ENCODE measurements around the gene DTX4. TPM values are rescaled to one million over a fixed set of nuclear protein-coding genes. Genes with fewer than 3 reads are reported as not detected.

The DTX4 gene
- polyA plus RNA-seq, 1 donor from 2014 or later = 31.4 TPM

- H3K4me2 ChIP-seq (ENCODE audit: low read length) = no peak overlapping the region
- no peak for TF ChIP-seq POLR2AphosphoS5 (IDR thresholded peaks at IDR 0.05)
- no peak for TF ChIP-seq CTCF (IDR thresholded peaks at IDR 0.05; ENCODE audit: poor library complexity, severe bottlenecking)
- TF ChIP-seq TAF1 (IDR thresholded peaks at IDR 0.05; ENCODE audit: low read depth) = no peak
- TF ChIP-seq RAD21 (conservative IDR thresholded peaks at IDR 0.05) = no peak
- no peak for TF ChIP-seq MXI1 (conservative IDR thresholded peaks at IDR 0.05; ENCODE audit: poor library complexity, severe bottlenecking)
- no peaks in the 10 kb centered on the region for H3K36me3 ChIP-seq (ENCODE audit: insufficient read depth, low read length)
- no peaks in the 10 kb centered on the region for H3K9me2 ChIP-seq (ENCODE audit: insufficient read depth, low read length)
- no peaks in the 10 kb centered on the region for H4K20me1 ChIP-seq (ENCODE audit: insufficient read depth)
- H3K27ac ChIP-seq (ENCODE audit: low read length) = no peak overlapping the region
- no peaks in the 10 kb centered on the region for H3F3A ChIP-seq (ENCODE audit: insufficient read depth, low read length, poor library complexity, severe bottlenecking)
- H3K27me3 ChIP-seq (ENCODE audit: insufficient read depth, low read depth, low read length) = peaks cover 28% of the 10 kb centered on the region
- H3K9ac ChIP-seq (ENCODE audit: low read length) = no peak overlapping the region
- no peak overlapping the region for H2AFZ ChIP-seq (ENCODE audit: low read depth, low read length)
- no peaks in the 10 kb centered on the region for H3K79me2 ChIP-seq (replicated peaks; ENCODE audit: insufficient read depth, low read length)
- no peaks in the 10 kb centered on the region for H3K9me3 ChIP-seq (ENCODE audit: low read length)
- no peak overlapping the region for H3K4me3 ChIP-seq (ENCODE audit: low read length)
These were observed 30.7 kb upstream of the DTX4 start for GRCh38 chr11:59141191-59141590.

- H3F3A ChIP-seq (ENCODE audit: insufficient read depth, low read length, poor library complexity, severe bottlenecking) = no peaks in the 10 kb centered on the region
- no peaks in the 10 kb centered on the region for H3K9me3 ChIP-seq (ENCODE audit: low read length)
- H3K79me2 ChIP-seq (replicated peaks; ENCODE audit: insufficient read depth, low read length) = no peaks in the 10 kb centered on the region
- no peak overlapping the region for H3K27ac ChIP-seq (ENCODE audit: low read length)
- no peaks in the 10 kb centered on the region for H3K9me2 ChIP-seq (ENCODE audit: insufficient read depth, low read length)
- peak overlapping the region; percentile 6 for H3K9ac ChIP-seq (ENCODE audit: low read length)
- no peaks in the 10 kb centered on the region for H3K36me3 ChIP-seq (ENCODE audit: insufficient read depth, low read length)
- peaks cover 28% of the 10 kb centered on the region for H3K27me3 ChIP-seq (ENCODE audit: insufficient read depth, low read depth, low read length)
- TF ChIP-seq EP300 (conservative IDR thresholded peaks at IDR 0.05; ENCODE audit: poor library complexity, severe bottlenecking) (no peak), REST (IDR thresholded peaks at IDR 0.05; ENCODE audit: borderline replicate concordance) (no peak), MXI1 (conservative IDR thresholded peaks at IDR 0.05; ENCODE audit: poor library complexity, severe bottlenecking) (no peak), SMC3 (conservative IDR thresholded peaks at IDR 0.05; ENCODE audit: poor library complexity) (no peak), RAD21 (conservative IDR thresholded peaks at IDR 0.05) (no peak), TAF1 (IDR thresholded peaks at IDR 0.05; ENCODE audit: low read depth) (no peak), POLR2AphosphoS5 (IDR thresholded peaks at IDR 0.05) (no peak), CTCF (IDR thresholded peaks at IDR 0.05; ENCODE audit: poor library complexity, severe bottlenecking) (no peak), EZH2 (IDR thresholded peaks at IDR 0.05; ENCODE audit: borderline replicate concordance, insufficient read depth, low read length, poor library complexity, severe bottlenecking) (no peak)
- peak overlapping the region; percentile 5 for H2AFZ ChIP-seq (ENCODE audit: low read depth, low read length)
- peak overlapping the region; percentile 38 for H3K4me2 ChIP-seq (ENCODE audit: low read length)
- H4K20me1 ChIP-seq (ENCODE audit: insufficient read depth) = no peaks in the 10 kb centered on the region
- peak overlapping the region; percentile 73 for H3K4me3 ChIP-seq (ENCODE audit: low read length)
These were observed 30.1 kb upstream of the DTX4 start for GRCh38 chr11:59141673-59142460.
